Stimulated activated naive CD4-positive, alpha-beta T cell treated with Interleukin-2 at 50 U/mL for 16 hours (primary cell): ENCODE data around the gene PTPRU.

Experiments
- DNase-seq: peaks from one replicate; lab custom pipeline; 2025; lab: John Stamatoyannopoulos, UW

PTPRU gene

DNA sequence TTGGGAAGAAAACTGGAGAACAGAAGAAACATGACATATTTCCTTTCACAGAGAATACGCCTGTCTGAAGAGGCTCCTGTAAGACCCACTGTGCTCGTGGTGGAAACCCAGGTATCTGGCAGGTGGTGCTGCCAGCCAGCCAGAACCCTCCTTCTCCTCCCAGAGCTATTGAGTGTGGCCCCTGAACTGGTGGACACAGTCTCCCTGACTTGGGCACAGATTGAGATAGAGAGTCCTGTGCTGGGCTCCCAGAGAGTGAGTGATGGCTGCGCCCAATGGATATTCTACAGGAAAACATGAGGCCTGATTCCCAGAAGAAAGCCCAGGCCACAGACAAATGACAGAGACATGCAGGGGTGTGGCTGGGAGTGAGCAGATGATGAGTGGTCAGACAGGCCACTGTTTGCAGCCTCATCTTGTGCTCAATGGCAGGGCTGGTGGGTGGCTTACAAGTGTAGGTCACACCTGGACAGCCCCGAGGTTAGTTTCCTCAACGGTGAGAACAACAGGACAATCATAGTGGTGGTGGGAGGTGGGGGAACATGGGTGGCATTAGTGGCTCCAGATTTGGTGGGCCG, 127.9 kb downstream of the PTPRU start:
- no peak for DNase-seq

DNA sequence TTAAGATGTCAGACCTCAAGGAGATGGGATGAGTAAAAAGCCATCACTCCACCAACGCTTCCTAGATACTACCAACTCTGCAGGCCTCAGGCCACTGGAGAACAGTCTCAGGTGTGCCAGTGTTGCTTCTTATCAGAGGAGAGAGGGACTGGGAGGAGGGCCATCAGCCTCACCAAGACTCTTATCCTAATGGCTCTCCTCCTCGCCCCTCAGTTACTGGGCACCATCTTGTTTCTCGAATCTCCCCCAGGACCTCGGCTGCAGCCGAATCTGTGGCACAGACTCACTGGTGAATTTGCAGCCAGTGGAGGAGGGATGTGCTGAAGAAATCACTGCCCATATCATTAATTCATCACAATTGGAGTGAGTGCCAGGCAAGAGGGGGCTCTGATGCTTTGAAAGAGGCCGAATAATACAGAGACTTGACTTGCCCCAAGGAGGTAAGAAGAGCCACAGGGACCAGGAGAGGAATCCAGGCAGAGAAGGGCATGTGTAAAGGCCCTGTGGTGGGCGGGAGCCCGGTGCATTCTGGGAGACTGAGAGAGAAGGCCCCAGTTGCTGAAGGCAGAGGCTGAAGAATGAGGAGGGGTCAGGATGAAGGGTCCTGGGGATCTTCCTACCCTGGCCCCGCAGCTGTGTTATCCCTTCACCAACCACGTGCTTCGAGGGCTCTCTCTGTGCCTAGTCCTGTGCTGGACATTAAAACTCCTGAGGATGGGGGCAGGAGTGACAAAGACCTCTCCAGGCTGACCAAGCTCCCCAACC, 129.8 kb downstream of the PTPRU start:
- no peak for DNase-seq

DNA sequence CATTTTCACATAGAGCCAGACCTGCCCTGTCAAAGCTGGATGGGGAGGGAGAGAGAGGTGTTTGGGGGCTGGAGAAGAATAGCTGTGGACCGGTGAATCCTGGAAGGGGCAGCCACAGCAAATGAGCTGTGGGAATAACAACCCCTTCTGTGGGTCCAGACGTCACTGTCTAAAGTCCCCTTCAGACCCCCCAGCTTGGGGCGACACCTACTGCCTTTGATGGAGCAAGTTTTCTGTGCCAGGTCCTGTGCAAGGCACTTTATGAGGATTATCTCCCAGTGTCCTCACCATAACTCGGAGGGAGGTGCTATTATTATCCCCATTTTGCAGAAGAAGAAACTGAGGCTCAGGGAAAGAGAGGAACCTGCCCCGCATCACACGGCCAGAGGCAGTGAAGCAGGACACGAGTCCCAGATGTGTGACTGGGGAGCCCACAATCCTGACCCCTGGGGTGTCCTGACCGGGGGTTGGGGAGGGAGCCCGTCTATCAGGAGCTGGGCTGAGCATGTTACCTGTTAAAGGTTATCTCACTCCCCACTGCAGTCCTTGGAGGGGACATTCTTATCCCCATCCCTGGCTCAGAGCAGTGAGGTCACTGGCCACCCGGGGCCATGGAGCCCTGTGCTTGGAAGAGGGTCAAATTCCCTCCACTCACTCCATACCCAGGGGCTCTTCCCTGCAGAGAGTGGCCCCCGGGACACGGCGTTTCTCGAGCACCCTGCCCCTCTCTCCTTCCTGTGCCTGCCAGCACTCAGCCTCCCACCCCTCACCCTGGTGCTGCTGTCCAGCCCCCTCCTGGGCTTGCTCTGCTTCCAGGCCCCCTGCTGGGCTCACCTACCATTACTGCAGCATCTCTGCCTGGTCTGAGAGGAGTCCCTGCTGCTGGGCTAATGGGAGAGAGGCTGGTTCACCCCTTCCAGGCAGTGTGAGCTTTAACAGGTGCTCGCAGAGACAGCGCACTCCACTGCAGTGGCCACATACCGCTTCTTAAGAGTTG, 132.9 kb downstream of the PTPRU start:
- DNase-seq: no peak

DNA sequence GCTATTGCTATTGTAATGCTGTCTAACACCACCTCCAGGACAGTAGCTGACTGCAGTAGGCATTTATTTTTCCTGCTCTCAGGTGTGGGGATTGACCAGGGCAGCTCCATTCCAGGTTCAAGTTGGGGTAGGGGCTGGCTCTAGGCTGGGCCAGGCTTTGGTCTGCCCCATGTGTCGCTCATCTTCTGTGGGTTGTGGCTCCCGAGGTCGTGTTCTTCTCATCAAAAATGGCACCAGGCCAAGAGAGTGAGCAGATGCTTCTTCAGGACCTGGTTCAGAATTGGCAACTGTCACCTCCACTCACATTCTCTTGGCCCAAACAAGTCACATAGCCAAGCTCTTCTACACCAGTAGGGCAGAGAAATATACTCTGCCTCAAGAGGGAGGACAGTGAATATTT, 133.7 kb downstream of the PTPRU start:
- no peak for DNase-seq

DNA sequence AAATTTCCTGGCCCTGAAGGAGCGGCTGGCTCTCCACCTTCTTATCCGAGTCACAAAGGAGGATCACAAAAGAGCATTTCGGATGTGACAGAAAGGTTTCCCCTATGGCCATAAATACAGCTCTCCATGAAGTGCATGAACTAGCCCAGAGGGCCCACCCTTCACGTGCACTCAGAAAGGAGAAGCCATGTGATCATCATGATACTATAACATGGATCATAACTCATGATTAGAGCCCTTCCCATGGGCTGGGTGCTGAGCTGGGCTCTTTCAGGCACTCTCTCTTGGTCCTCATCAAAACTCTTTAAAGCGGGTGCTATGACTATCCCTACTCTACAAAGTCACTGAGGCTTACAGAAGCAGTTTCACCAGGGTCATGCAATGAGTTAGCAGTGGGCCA, 135.0 kb downstream of the PTPRU start:
- DNase-seq: no peak

DNA sequence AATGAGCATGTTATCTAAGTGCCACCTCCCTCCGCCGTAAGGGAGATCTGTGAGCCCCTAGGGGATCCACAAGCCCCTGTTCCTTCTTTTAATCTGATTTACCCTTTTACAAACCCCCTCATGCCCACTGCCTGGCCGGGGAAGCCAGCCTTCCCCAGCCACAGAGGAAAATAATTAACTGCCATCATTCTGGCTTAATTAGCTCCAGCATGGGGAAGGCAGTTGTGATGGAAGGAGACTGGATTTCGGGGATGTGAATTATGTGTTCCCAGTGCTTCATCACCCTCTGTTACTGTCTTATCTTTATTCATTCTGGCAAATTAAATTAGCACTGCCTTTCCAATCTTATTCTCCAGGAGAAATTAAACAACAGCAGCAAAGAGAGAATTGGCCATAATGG, 135.8 kb downstream of the PTPRU start:
- no peak for DNase-seq
